Activated T-helper 1 cell treated with anti-CD3 and anti-CD28 coated beads, Interleukin-12 subunit alpha, Interleukin-12 subunit beta, Interleukin-2, Interleukin-4 antibody, amounts not matched to agents 30 ng/mL and 10 ng/mL and 1 ng/mL, durations not matched to agents 14 hours and 24 hours and 36 hours (primary cell): ENCODE measurements around the gene GIPR. TPM values are rescaled to one million over a fixed set of nuclear protein-coding genes. Genes with fewer than 3 reads are reported as not detected.
A peak's percentile ranks its signal among the peaks of the same experiment; 100 is the strongest.
"Not testable (repeated sequence)": the region's sequence is repeated elsewhere in the genome, so short reads cannot be mapped to it uniquely, and the experiment has no call there.

Experiments used
- DNase-seq: peaks from one replicate; pipeline ENCODE4 v3.0.0; 2021; ENCODE audit warnings: low spot score
- H3K27ac Mint-ChIP-seq: one replicate; pipeline ENCODE4 v1.8.0; 2021; ENCODE audit warnings: mild to moderate bottlenecking, mixed read lengths
- H3K27me3 Mint-ChIP-seq: one replicate; pipeline ENCODE4 v1.8.0; 2022; ENCODE audit warnings: mild to moderate bottlenecking, moderate library complexity, mixed read lengths; ENCODE audit not compliant: insufficient read depth
- H3K36me3 Mint-ChIP-seq: one replicate; pipeline ENCODE4 v1.8.0; 2021; ENCODE audit warnings: low read depth, mixed read lengths
- H3K4me1 Mint-ChIP-seq: one replicate; pipeline ENCODE4 v1.8.0; 2021; ENCODE audit warnings: low read depth, mixed read lengths
- H3K4me3 Mint-ChIP-seq: one replicate; pipeline ENCODE4 v1.8.0; 2021; ENCODE audit warnings: mild to moderate bottlenecking, moderate library complexity, mixed read lengths
- H3K9me3 Mint-ChIP-seq: one replicate; pipeline ENCODE4 v1.8.0; 2021; ENCODE audit warnings: mixed read lengths
- intact Hi-C: fragments of 100-400 bp; cut with micrococcal nuclease; formaldehyde crosslinking; loops from one replicate; pipeline ENCODE4 v1.15.1; 2024
- total RNA-seq: library from RNA; stranded (reverse); gene quantifications from 2 replicates; pipeline ENCODE4 v1.2.3, GENCODE V29; 2022

The GIPR gene
- total RNA-seq, 1 donor from 2014 or later = 4.3 TPM

GRCh38 chr19:45713141-45713540, 45.1 kb downstream of the GIPR start:
- Mint-ChIP-seq H3K9me3 (no peaks in the 10 kb centered on the region), H3K4me1 (peaks cover 34% of the 10 kb centered on the region), H3K27me3 (no peaks in the 10 kb centered on the region), H3K27ac (no peak overlapping the region), H3K4me3 (no peak overlapping the region), H3K36me3 (peaks cover 18% of the 10 kb centered on the region)
- intact Hi-C loops = no loop called here
- DNase-seq = no peak

- no peaks in the 10 kb centered on the region for H3K9me3 Mint-ChIP-seq
- DNase-seq = no peak
- intact Hi-C loops = no loop called here
- H3K36me3 Mint-ChIP-seq = peaks cover 25% of the 10 kb centered on the region
- H3K4me1 Mint-ChIP-seq = peaks cover 46% of the 10 kb centered on the region
- no peak overlapping the region for H3K4me3 Mint-ChIP-seq
- no peaks in the 10 kb centered on the region for H3K27me3 Mint-ChIP-seq
- no peak overlapping the region for H3K27ac Mint-ChIP-seq
Measured at GRCh38 chr19:45715139-45715538, 47.1 kb downstream of the GIPR start.

- peak; percentile 6 for DNase-seq
- H3K4me1 Mint-ChIP-seq = peaks cover 40% of the 10 kb centered on the region
Measured at GRCh38 chr19:45716359-45717130, 48.5 kb downstream of the GIPR start.

GRCh38 chr19:45717131-45717982, 49.3 kb downstream of the GIPR start:
- H3K27ac Mint-ChIP-seq = peak overlapping the region; percentile 96
- H3K36me3 Mint-ChIP-seq = peaks cover 21% of the 10 kb centered on the region
- H3K4me3 Mint-ChIP-seq = peak overlapping the region; percentile 96
- DNase-seq = peak; percentile 99
- intact Hi-C loops = loop anchor here (1.0 to 2.0 kb wide), 12 partner anchors 13 to 625 kb away; partner anchors contain the start of genes FBXO46, IRF2BP1, OPA3 and POLR1G
- H3K4me1 Mint-ChIP-seq = peaks cover 40% of the 10 kb centered on the region
- H3K9me3 Mint-ChIP-seq = no peaks in the 10 kb centered on the region
- no peaks in the 10 kb centered on the region for H3K27me3 Mint-ChIP-seq

More at GRCh38 chr19:45716359-45717130, 48.5 kb downstream of the GIPR start:
- H3K4me3 Mint-ChIP-seq = peak overlapping the region; percentile 96
- peak overlapping the region; percentile 96 for H3K27ac Mint-ChIP-seq
- peaks cover 20% of the 10 kb centered on the region for H3K36me3 Mint-ChIP-seq
- H3K9me3 Mint-ChIP-seq = no peaks in the 10 kb centered on the region
- no peaks in the 10 kb centered on the region for H3K27me3 Mint-ChIP-seq
- intact Hi-C loops = loop anchor here (1.0 to 2.0 kb wide), 12 partner anchors 14 to 624 kb away; partner anchors contain the start of genes FBXO46, IRF2BP1, OPA3 and POLR1G

GRCh38 chr19:45717983-45718650, 50.1 kb downstream of the GIPR start:
- intact Hi-C loops = loop anchor here (1.0 to 2.0 kb wide), 12 partner anchors 12 to 626 kb away; partner anchors contain the start of genes FBXO46, IRF2BP1, OPA3 and POLR1G
- Mint-ChIP-seq H3K9me3 (no peaks in the 10 kb centered on the region), H3K36me3 (peaks cover 21% of the 10 kb centered on the region), H3K27ac (peak overlapping the region; percentile 96), H3K27me3 (no peaks in the 10 kb centered on the region), H3K4me1 (peaks cover 40% of the 10 kb centered on the region), H3K4me3 (peak overlapping the region; percentile 96)
- no peak for DNase-seq

GRCh38 chr19:45720065-45720464, 52.0 kb downstream of the GIPR start:
- H3K4me3 Mint-ChIP-seq, DNase-seq, H3K27ac Mint-ChIP-seq, H3K27me3 Mint-ChIP-seq, H3K9me3 Mint-ChIP-seq, intact Hi-C loops: not testable (repeated sequence)
- Mint-ChIP-seq H3K4me1 (peaks cover 38% of the 10 kb centered on the region), H3K36me3 (peaks cover 27% of the 10 kb centered on the region)

GRCh38 chr19:45728683-45729082, 60.7 kb downstream of the GIPR start:
- H3K9me3 Mint-ChIP-seq, H3K27me3 Mint-ChIP-seq, H3K36me3 Mint-ChIP-seq, H3K27ac Mint-ChIP-seq, intact Hi-C loops, DNase-seq: not testable (repeated sequence)
- Mint-ChIP-seq H3K4me1 (peaks cover 26% of the 10 kb centered on the region), H3K4me3 (peak overlapping the region; percentile 47)

GRCh38 chr19:45729800-45730290, 61.8 kb downstream of the GIPR start:
- Mint-ChIP-seq H3K27ac (peak overlapping the region; percentile 85), H3K4me3 (peak overlapping the region; percentile 99), H3K4me1 (peaks cover 26% of the 10 kb centered on the region), H3K9me3 (no peaks in the 10 kb centered on the region), H3K27me3 (peaks cover 2% of the 10 kb centered on the region), H3K36me3 (peaks cover 3% of the 10 kb centered on the region)
- intact Hi-C loops = loop anchor here (1.0 to 2.0 kb wide), 5 partner anchors 13 to 156 kb away; partner anchors contain the start of genes DMWD, IRF2BP1, QPCTL and SYMPK
- DNase-seq = no peak

GRCh38 chr19:45730368-45731288, 62.6 kb downstream of the GIPR start, which contains the start of gene FBXO46:
TSS of gene FBXO46 (minus strand) at chr19:45730896. CDS start at chr19:45713495, 17,401 bp downstream.
- peak within 1 kb of the TSS; percentile 85 for H3K27ac Mint-ChIP-seq
- H3K36me3 Mint-ChIP-seq = peaks cover 3% of the 10 kb centered on the region
- H3K27me3 Mint-ChIP-seq = peaks cover 2% of the 10 kb centered on the region
- intact Hi-C loops = loop anchor here (1.0 to 2.0 kb wide), 7 partner anchors 13 to 360 kb away; partner anchors contain the start of genes DMWD, ERCC2, IRF2BP1 and QPCTL
- H3K9me3 Mint-ChIP-seq = no peaks in the 10 kb centered on the region
- H3K4me3 Mint-ChIP-seq = peak within 1 kb of the TSS; percentile 99
- H3K4me1 Mint-ChIP-seq = peaks cover 26% of the 10 kb centered on the region
- peak; percentile 95 for DNase-seq
